WI38 (cell line): ENCODE data around the gene GLYAT.

ENCODE experiments used
- H3K4me3 ChIP-seq: 2 replicates; pipeline ENCODE4 v1.5.1; 2011; ENCODE audit warnings: low read depth, mild to moderate bottlenecking, control low read depth, low read length
- CTCF ChIP-seq: IDR thresholded peaks from 2 replicates; pipeline ENCODE4 v1.5.1; 2012; ENCODE audit warnings: low read depth, mild to moderate bottlenecking, control low read depth, low read length

GLYAT gene

GRCh38 chr11:58773337-58773736, 41.6 kb upstream of the GLYAT start:
- TF ChIP-seq CTCF: no peak
- H3K4me3 ChIP-seq: no peak overlapping the region

DNA sequence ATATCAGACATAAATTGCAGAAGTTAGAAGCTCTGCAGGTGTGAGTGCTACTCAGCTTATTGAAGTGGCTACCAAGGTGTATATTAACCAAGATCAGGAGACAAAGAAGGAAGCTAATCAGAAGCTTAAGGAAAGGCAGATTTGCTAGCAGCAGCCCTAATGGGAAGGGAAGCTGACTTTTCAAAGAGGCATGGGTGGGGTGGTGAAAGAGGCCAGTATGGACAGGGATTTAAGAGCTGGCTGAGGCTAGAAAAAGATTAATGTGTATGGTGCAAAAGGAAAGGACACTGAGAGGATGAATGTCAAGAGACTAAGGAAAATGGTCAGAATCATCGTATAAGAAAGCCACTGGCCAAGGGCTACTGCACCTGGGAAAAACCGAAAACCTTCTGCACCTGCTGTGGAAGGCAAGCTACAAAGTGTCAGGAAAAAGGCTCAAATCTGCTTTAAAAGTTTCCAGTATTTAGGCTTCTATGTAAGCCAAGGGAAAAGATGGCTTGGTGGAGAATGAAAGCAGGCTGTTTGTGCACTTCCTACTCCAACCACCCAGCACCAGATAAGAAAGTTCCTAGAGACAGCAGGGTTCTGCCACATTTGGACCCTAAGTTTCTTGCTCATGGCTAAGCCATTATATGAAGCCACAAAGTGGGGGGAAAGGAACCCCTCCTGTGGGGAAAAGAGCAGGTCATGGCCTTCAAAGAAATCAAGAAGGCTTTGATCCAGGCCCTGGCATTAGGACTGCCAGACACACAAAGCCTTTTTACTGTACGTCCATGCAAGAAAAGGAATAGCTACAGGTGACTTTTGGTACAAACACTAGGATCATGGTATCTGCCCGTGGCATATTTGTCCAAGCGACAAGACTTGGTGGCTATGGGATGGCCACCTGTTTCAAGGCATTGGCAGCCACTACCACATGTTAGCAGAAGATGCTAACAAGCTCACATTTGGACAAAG, 40.9 kb upstream of the GLYAT start:
- no peak overlapping the region for H3K4me3 ChIP-seq
- TF ChIP-seq CTCF: no peak

GRCh38 chr11:58771458-58771855, 39.7 kb upstream of the GLYAT start:
- TF ChIP-seq CTCF: no peak
- no peak overlapping the region for H3K4me3 ChIP-seq

DNA sequence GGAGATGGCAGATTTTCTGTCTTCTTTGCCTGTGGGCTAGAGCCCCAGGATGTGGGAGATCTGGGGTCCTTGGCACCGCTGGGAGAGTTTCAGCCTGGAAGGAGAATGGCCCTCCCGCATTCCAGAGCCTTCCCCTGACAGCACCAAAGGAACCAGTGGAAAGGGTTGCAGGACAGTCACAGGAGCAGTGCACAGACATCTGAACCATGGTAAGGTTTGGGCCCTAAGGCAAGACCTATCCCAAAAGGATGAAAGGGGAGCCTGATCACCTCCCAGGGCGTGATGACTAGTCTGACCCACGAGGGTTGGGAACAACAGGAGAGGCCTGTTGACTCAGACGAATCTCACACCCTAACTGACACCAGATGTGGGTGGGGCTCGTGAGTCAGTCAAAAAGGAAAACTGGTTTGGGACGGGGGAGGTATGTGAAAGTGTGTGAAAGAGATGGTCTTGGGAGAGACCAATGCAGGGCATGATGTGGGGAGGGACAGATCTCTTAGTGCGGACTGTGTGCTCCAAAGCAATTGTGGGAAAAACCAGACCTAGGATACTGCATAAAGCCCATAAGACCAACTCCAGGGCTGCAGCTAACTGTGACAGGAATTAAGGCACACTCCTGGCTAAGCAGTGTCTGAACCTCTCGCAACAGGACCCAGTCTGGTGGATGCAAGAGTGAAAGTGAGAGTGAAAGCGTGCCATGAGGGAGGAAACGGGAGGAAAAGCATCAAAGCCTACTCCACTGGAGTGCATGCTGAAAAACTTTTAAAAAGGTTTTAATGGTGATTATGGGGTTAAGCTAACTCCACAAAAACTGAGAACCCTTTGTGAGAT, 39.1 kb upstream of the GLYAT start:
- no peak overlapping the region for H3K4me3 ChIP-seq
- TF ChIP-seq CTCF: no peak

DNA sequence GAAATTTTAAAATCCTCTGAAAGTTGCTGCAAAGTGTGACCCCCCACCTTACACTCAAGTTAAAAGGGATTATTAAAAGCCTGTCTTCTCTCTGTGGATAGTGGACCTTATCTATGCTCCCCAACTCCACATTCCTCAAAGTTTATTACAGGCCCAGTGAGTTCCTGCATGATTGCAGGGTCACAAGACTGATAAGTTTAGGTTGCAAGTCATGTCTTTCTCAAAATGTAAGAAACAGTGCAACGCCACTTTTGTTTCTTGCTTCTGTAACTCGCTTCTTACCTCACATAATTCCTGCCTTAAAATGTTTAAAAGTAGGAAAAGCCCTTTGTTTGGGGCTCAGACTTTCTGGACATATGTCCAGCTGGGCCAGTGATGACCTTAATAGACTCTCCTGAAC, 38.4 kb upstream of the GLYAT start:
- TF ChIP-seq CTCF: no peak
- H3K4me3 ChIP-seq: no peak overlapping the region

- H3K4me3 ChIP-seq: no peak overlapping the region
- no peak for TF ChIP-seq CTCF
Observed at GRCh38 chr11:58769308-58769707, 37.6 kb upstream of the GLYAT start.

DNA sequence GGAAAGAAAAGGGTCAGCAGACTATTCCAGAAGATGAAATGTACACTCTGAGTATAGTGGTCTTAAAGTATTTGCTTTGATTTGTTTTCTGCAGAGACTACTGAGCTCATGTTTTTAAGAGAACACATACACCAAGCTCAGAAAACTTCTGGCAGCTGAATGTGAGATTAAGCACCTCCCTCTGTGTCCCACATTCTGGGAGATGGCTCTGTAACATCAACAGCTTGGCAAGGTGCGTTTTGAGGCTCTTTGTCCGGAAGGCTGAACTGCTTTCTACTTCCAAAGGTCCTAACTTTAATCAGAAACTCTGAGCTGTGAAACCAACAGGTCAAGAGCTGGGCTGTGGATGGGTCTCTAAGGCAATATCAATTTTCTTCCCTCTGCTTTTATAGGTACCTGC, 36.4 kb upstream of the GLYAT start:
- no peak for TF ChIP-seq CTCF
- no peak overlapping the region for H3K4me3 ChIP-seq
